ENCODE results near the gene FARSB.

GRCh38 chr2:222689322-222689721 is 33.4 kb upstream of the FARSB start:
- no peak for TF ChIP-seq CTCF (IDR thresholded peaks at IDR 0.05; ENCODE audit: low read depth, low read length, poor library complexity, severe bottlenecking)
- TF ChIP-seq EZH2phosphoT487 (IDR thresholded peaks at IDR 0.05; ENCODE audit: borderline replicate concordance, low read length), result no peak

Data from DOHH2 (cell line).